HG03469 (cell line): ENCODE data around the gene F11R.
"Not testable (repeated sequence)": the region's sequence is repeated elsewhere in the genome, so short reads cannot be mapped to it uniquely, and the experiment has no call there.

Experiments used
- ATAC-seq: cut with Tn5 transposase; IDR thresholded peaks from one replicate; pipeline ENCODE4 v1.9.1; 2021; ENCODE audit warnings: mild to moderate bottlenecking, moderate library complexity, moderate number of reproducible peaks; ENCODE audit not compliant: unreplicated experiment

Gene F11R

GRCh38 chr1:161044908-161045735 lies 24.2 kb upstream of the F11R start:
- peak; percentile 31 for ATAC-seq

- ATAC-seq = no peak
Measured at GRCh38 chr1:161044535-161044907, 23.6 kb upstream of the F11R start.

- no peak for ATAC-seq
Measured at GRCh38 chr1:161039546-161039945, 18.6 kb upstream of the F11R start.

GRCh38 chr1:161039154-161039545 lies 18.2 kb upstream of the F11R start:
- ATAC-seq = no peak

- peak; percentile 63 for ATAC-seq
Measured at GRCh38 chr1:161038523-161039153, 17.7 kb upstream of the F11R start, which contains the start of gene TSTD1. TSS of gene TSTD1 (minus strand) at chr1:161038964. CDS start at chr1:161038889, 75 bp downstream.

- no peak for ATAC-seq
Measured at GRCh38 chr1:161037661-161038522, 16.9 kb upstream of the F11R start.

GRCh38 chr1:161033751-161034150 lies 12.8 kb upstream of the F11R start:
- ATAC-seq = no peak

- ATAC-seq = no peak
Measured at GRCh38 chr1:161032409-161032808, 11.5 kb upstream of the F11R start.

- ATAC-seq = no peak
Measured at GRCh38 chr1:161031874-161032273, 10.9 kb upstream of the F11R start.

- not testable (repeated sequence) for ATAC-seq
Measured at GRCh38 chr1:161029466-161029865, 8.5 kb upstream of the F11R start.

GRCh38 chr1:161026954-161027353 lies 6.0 kb upstream of the F11R start:
- ATAC-seq = not testable (repeated sequence)

GRCh38 chr1:161022432-161022831 lies 1.5 kb upstream of the F11R start:
- not testable (repeated sequence) for ATAC-seq

- ATAC-seq = no peak
Measured at GRCh38 chr1:161021970-161022353, 1.0 kb upstream of the F11R start.

- peak; percentile 69 for ATAC-seq
Measured at GRCh38 chr1:161021165-161021969, 415 bp upstream of the F11R start.

GRCh38 chr1:161019751-161020495 lies 1.0 kb downstream of the F11R start:
- ATAC-seq = no peak

GRCh38 chr1:161019111-161019660 lies 1.8 kb downstream of the F11R start:
- ATAC-seq = not testable (repeated sequence)

GRCh38 chr1:161018631-161018930 lies 2.4 kb downstream of the F11R start:
- ATAC-seq = no peak

GRCh38 chr1:161017756-161018630 lies 3.0 kb downstream of the F11R start:
- ATAC-seq = no peak

- not testable (repeated sequence) for ATAC-seq
Measured at GRCh38 chr1:161017181-161017580, 3.8 kb downstream of the F11R start.
